ENCODE data around the gene DISC1. TPM values are rescaled to one million over a fixed set of nuclear protein-coding genes. Genes with fewer than 3 reads are reported as not detected.

DISC1 gene
- polyA plus RNA-seq, 1 donor from 2014 or later, result 0.84 TPM

DNA sequence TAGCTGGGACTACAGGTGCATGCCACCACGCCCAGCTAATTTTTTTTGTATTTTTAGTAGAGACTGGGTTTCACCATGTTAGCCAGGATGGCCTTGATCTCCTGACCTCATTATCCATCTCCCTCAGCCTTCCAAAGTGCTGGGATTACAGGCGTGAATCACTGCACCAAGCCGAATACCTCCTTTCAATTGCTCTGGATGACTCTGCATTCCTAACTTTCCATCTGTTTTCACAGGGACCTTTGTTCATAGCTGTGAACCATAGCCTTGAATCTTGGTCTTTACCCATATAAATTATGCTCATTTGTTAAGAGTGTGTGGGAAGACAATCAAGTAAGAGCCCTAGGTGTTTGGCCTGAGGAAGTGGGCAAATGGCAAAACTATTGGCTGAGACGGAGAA lies 422.7 kb downstream of the DISC1 start:
- TF ChIP-seq EP300 (conservative IDR thresholded peaks at IDR 0.05; ENCODE audit: poor library complexity, severe bottlenecking) (no peak), MXI1 (conservative IDR thresholded peaks at IDR 0.05; ENCODE audit: poor library complexity, severe bottlenecking) (no peak), POLR2AphosphoS5 (IDR thresholded peaks at IDR 0.05) (no peak), EZH2 (IDR thresholded peaks at IDR 0.05; ENCODE audit: borderline replicate concordance, insufficient read depth, low read length, poor library complexity, severe bottlenecking) (no peak), RAD21 (conservative IDR thresholded peaks at IDR 0.05) (no peak), TAF1 (IDR thresholded peaks at IDR 0.05; ENCODE audit: low read depth) (no peak), SMC3 (conservative IDR thresholded peaks at IDR 0.05; ENCODE audit: poor library complexity) (no peak)
- TF ChIP-seq, protein P1, sequence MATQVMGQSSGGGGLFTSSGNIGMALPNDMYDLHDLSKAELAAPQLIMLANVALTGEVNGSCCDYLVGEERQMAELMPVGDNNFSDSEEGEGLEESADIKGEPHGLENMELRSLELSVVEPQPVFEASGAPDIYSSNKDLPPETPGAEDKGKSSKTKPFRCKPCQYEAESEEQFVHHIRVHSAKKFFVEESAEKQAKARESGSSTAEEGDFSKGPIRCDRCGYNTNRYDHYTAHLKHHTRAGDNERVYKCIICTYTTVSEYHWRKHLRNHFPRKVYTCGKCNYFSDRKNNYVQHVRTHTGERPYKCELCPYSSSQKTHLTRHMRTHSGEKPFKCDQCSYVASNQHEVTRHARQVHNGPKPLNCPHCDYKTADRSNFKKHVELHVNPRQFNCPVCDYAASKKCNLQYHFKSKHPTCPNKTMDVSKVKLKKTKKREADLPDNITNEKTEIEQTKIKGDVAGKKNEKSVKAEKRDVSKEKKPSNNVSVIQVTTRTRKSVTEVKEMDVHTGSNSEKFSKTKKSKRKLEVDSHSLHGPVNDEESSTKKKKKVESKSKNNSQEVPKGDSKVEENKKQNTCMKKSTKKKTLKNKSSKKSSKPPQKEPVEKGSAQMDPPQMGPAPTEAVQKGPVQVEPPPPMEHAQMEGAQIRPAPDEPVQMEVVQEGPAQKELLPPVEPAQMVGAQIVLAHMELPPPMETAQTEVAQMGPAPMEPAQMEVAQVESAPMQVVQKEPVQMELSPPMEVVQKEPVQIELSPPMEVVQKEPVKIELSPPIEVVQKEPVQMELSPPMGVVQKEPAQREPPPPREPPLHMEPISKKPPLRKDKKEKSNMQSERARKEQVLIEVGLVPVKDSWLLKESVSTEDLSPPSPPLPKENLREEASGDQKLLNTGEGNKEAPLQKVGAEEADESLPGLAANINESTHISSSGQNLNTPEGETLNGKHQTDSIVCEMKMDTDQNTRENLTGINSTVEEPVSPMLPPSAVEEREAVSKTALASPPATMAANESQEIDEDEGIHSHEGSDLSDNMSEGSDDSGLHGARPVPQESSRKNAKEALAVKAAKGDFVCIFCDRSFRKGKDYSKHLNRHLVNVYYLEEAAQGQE (IDR thresholded peaks at IDR 0.05; ENCODE audit: borderline replicate concordance), result no peak
- TF ChIP-seq, protein P2, sequence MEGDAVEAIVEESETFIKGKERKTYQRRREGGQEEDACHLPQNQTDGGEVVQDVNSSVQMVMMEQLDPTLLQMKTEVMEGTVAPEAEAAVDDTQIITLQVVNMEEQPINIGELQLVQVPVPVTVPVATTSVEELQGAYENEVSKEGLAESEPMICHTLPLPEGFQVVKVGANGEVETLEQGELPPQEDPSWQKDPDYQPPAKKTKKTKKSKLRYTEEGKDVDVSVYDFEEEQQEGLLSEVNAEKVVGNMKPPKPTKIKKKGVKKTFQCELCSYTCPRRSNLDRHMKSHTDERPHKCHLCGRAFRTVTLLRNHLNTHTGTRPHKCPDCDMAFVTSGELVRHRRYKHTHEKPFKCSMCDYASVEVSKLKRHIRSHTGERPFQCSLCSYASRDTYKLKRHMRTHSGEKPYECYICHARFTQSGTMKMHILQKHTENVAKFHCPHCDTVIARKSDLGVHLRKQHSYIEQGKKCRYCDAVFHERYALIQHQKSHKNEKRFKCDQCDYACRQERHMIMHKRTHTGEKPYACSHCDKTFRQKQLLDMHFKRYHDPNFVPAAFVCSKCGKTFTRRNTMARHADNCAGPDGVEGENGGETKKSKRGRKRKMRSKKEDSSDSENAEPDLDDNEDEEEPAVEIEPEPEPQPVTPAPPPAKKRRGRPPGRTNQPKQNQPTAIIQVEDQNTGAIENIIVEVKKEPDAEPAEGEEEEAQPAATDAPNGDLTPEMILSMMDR (IDR thresholded peaks at IDR 0.05; ENCODE audit: poor library complexity, severe bottlenecking), result no peak
- no peak overlapping the region for H3K4me3 ChIP-seq (ENCODE audit: low read length)
- H3K9me3 ChIP-seq (ENCODE audit: low read length), result no peaks in the 10 kb centered on the region

DNA sequence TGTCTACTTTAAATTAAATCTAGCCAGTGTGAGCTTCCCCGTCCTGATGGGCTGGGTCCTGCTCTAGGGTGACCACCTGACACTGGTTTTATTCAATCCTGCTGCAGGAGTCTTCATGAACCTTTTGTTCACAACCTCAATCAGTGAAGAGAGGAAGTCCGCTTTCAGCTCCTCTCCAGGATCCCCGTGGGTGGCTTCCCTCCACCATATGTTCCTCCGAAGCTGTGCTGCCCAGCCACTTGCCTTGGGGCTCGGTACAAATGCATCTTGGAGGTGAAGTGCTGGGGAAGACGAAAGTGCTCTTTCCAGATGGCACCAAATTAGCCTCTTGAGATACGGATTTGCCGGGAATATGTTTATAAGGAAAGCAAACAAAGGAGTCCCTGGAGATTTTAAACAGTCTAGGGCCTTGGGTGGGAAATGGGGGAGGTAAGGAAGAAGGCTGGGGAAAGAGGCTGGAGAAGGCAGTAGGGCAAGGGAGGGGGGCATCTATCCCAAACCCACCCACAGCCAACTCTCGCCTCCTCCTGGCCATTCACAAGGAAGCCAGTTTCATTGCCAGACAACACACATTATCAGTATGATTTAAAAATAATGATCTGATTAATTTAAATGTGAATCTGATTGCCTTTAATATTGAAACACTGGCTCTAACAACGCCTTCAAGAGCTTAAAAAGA lies 430.8 kb downstream of the DISC1 start:
- no peaks in the 10 kb centered on the region for H3K9me3 ChIP-seq (ENCODE audit: low read length)
- TF ChIP-seq, protein P1 (IDR thresholded peaks at IDR 0.05; ENCODE audit: borderline replicate concordance), result no peak
- TF ChIP-seq SMC3 (conservative IDR thresholded peaks at IDR 0.05; ENCODE audit: poor library complexity) (no peak), EP300 (conservative IDR thresholded peaks at IDR 0.05; ENCODE audit: poor library complexity, severe bottlenecking) (no peak)
- no peaks in the 10 kb centered on the region for H4K20me1 ChIP-seq (ENCODE audit: insufficient read depth)
- H3K9me2 ChIP-seq (ENCODE audit: insufficient read depth, low read length), result no peaks in the 10 kb centered on the region
- no peaks in the 10 kb centered on the region for H3K79me2 ChIP-seq (replicated peaks; ENCODE audit: insufficient read depth, low read length)
- H3K4me3 ChIP-seq (ENCODE audit: low read length), result no peak overlapping the region
- H3K27me3 ChIP-seq (ENCODE audit: insufficient read depth, low read depth, low read length), result no peaks in the 10 kb centered on the region
- no peaks in the 10 kb centered on the region for H3K36me3 ChIP-seq (ENCODE audit: insufficient read depth, low read length)
- H3K9ac ChIP-seq (ENCODE audit: low read length), result no peak overlapping the region
- no peak overlapping the region for H2AFZ ChIP-seq (ENCODE audit: low read depth, low read length)
- no peak overlapping the region for H3K27ac ChIP-seq (ENCODE audit: low read length)
- H3F3A ChIP-seq (ENCODE audit: insufficient read depth, low read length, poor library complexity, severe bottlenecking), result no peaks in the 10 kb centered on the region
- no peak overlapping the region for H3K4me2 ChIP-seq (ENCODE audit: low read length)

More for the DNA sequence above, 422.7 kb downstream of the DISC1 start:
- no peaks in the 10 kb centered on the region for H4K20me1 ChIP-seq (ENCODE audit: insufficient read depth)
- no peak overlapping the region for H3K9ac ChIP-seq (ENCODE audit: low read length)
- no peaks in the 10 kb centered on the region for H3F3A ChIP-seq (ENCODE audit: insufficient read depth, low read length, poor library complexity, severe bottlenecking)
- no peak overlapping the region for H3K27ac ChIP-seq (ENCODE audit: low read length)
- H3K36me3 ChIP-seq (ENCODE audit: insufficient read depth, low read length), result no peaks in the 10 kb centered on the region
- H3K4me2 ChIP-seq (ENCODE audit: low read length), result no peak overlapping the region
- H2AFZ ChIP-seq (ENCODE audit: low read depth, low read length), result no peak overlapping the region
- no peaks in the 10 kb centered on the region for H3K79me2 ChIP-seq (replicated peaks; ENCODE audit: insufficient read depth, low read length)
- H3K27me3 ChIP-seq (ENCODE audit: insufficient read depth, low read depth, low read length), result no peaks in the 10 kb centered on the region
- no peaks in the 10 kb centered on the region for H3K9me2 ChIP-seq (ENCODE audit: insufficient read depth, low read length)

Measured in neural cell (in vitro differentiated cells).